PC-9 (cell line): Measurements from ENCODE around the gene TBX15. TPM values are rescaled to one million over a fixed set of nuclear protein-coding genes. Genes with fewer than 3 reads are reported as not detected.

ENCODE experiments used
- BruUV-seq: library from RNA; stranded (reverse); fragments of 400-500 nt; replicated peaks from 2 replicates; lab custom pipeline; 2021; lab: Mats Ljungman, UMichigan
- CTCF ChIA-PET: fragments of 300-600 bp; sonication (Branson Sonifier 250); formaldehyde crosslinking; loops from one replicate; lab custom pipeline; 2022; ENCODE audit warnings: antibody characterized with exemption; lab: Charles Lee
- POLR2A ChIA-PET: fragments of 300-600 bp; sonication (Branson Sonifier 250); formaldehyde crosslinking; loops from one replicate; lab custom pipeline; 2022; ENCODE audit warnings: antibody characterized with exemption; ENCODE audit not compliant: unreplicated experiment; lab: Charles Lee
- DNase-seq, 2 experiments: peaks; one replicate each; pipeline versions ENCODE4 v3.0.0 to v3.0.0-alpha.2; 2015 to 2022; ENCODE audit warnings: mixed read lengths in 1 of 2
- H2AFZ ChIP-seq: fragments of 200-600 bp; sonication (generic); 2 replicates; pipeline ENCODE4 v1.8.1; 2017; ENCODE audit warnings: antibody characterized with exemption
- H3F3A ChIP-seq: fragments of 200-600 bp; sonication (generic); 2 replicates; pipeline ENCODE4 v1.8.1; 2017; ENCODE audit warnings: antibody characterized with exemption, mild to moderate bottlenecking, low read depth; ENCODE audit not compliant: insufficient read depth
- H3K27ac ChIP-seq: fragments of 200-600 bp; sonication (generic); 2 replicates; pipeline ENCODE4 v1.6.1; 2016; ENCODE audit warnings: mixed run types
- H3K27me3 ChIP-seq: fragments of 200-600 bp; sonication (generic); 2 replicates; pipeline ENCODE4 v1.6.1; 2016; ENCODE audit warnings: low read depth, mixed run types; ENCODE audit not compliant: insufficient read depth
- H3K36me3 ChIP-seq: fragments of 200-600 bp; sonication (generic); 2 replicates; pipeline ENCODE4 v1.6.1; 2016; ENCODE audit warnings: low read depth, mixed run types
- H3K4me1 ChIP-seq: fragments of 200-600 bp; sonication (generic); replicated peaks from 2 replicates; pipeline ENCODE4 v1.6.1; 2016; ENCODE audit warnings: mixed run types; ENCODE audit not compliant: insufficient read depth
- H3K4me2 ChIP-seq: fragments of 200-600 bp; sonication (generic); 2 replicates; pipeline ENCODE4 v1.6.1; 2017; ENCODE audit warnings: mixed run types
- H3K4me3 ChIP-seq: fragments of 200-600 bp; sonication (generic); 2 replicates; pipeline ENCODE4 v1.6.1; 2016; ENCODE audit warnings: mixed run types
- H3K79me2 ChIP-seq: fragments of 200-600 bp; sonication (generic); 2 replicates; pipeline ENCODE4 v1.6.1; 2017; ENCODE audit warnings: low read depth, mixed run types
- H3K9me2 ChIP-seq: fragments of 200-600 bp; sonication (generic); 2 replicates; pipeline ENCODE4 v1.8.1; 2017; ENCODE audit warnings: mild to moderate bottlenecking; ENCODE audit not compliant: insufficient read depth
- H3K9me3 ChIP-seq: fragments of 200-600 bp; sonication (generic); 2 replicates; pipeline ENCODE4 v1.8.1; 2016; ENCODE audit warnings: low read depth; ENCODE audit not compliant: insufficient read depth
- H4K20me1 ChIP-seq: fragments of 200-600 bp; sonication (generic); 2 replicates; pipeline ENCODE4 v1.8.1; 2017; ENCODE audit not compliant: insufficient read depth
- CTCF ChIP-seq: fragments of 200-600 bp; sonication (generic); conservative IDR thresholded peaks from 2 replicates; pipeline ENCODE4 v1.6.1; 2017; ENCODE audit warnings: mixed run types, antibody characterized with exemption, mild to moderate bottlenecking, moderate library complexity
- EZH2 ChIP-seq: fragments of 200-600 bp; sonication (generic); IDR thresholded peaks from 2 replicates; pipeline ENCODE4 v1.8.0; 2017; ENCODE audit warnings: antibody characterized with exemption, low read depth
- intact Hi-C: fragments of 100-400 bp; cut with micrococcal nuclease; formaldehyde crosslinking; loops from one replicate; pipeline ENCODE4 v1.10.0; 2022; ENCODE audit not compliant: unreplicated experiment
- total RNA-seq: library from RNA; stranded (reverse); gene quantifications from 2 replicates; pipeline ENCODE4 v1.2.3, GENCODE V29; 2021

TBX15 gene
- total RNA-seq, 1 experiment from 2014 or later = not detected

GRCh38 chr1:118925651-118926050 is 62.5 kb downstream of the TBX15 start:
- Histone ChIP-seq H3F3A (no peaks in the 10 kb centered on the region), H3K4me3 (no peak overlapping the region), H3K27ac (no peak overlapping the region), H3K4me2 (no peak overlapping the region), H3K79me2 (no peaks in the 10 kb centered on the region), H3K9me2 (no peaks in the 10 kb centered on the region; the same call in 1 of the 2 replicates), H4K20me1 (no peaks in the 10 kb centered on the region), H3K36me3 (no peaks in the 10 kb centered on the region), H2AFZ (no peak overlapping the region), H3K9me3 (no peaks in the 10 kb centered on the region), H3K4me1 (no peaks in the 10 kb centered on the region), H3K27me3 (peaks cover 20% of the 10 kb centered on the region; the same call in 1 of the 2 replicates)
- POLR2A ChIA-PET = no interaction called here
- DNase-seq = no peak
- no TSS peak for BruUV-seq
- intact Hi-C loops = no loop called here
- TF ChIP-seq EZH2 (no peak), CTCF (no peak)
- CTCF ChIA-PET = no interaction called here

GRCh38 chr1:118923319-118923718 is 64.8 kb downstream of the TBX15 start:
- POLR2A ChIA-PET = no interaction called here

GRCh38 chr1:118921994-118922393 is 66.1 kb downstream of the TBX15 start:
- no peak overlapping the region for H3K4me3 ChIP-seq
- H3K27ac ChIP-seq = no peak overlapping the region
- peaks cover 39% of the 10 kb centered on the region; the same call in 1 of the 2 replicates for H3K27me3 ChIP-seq
- no peaks in the 10 kb centered on the region for H3K36me3 ChIP-seq
- POLR2A ChIA-PET = no interaction called here
- no peaks in the 10 kb centered on the region for H4K20me1 ChIP-seq
- intact Hi-C loops = no loop called here
- no peak for DNase-seq
- no peaks in the 10 kb centered on the region for H3F3A ChIP-seq
- no peaks in the 10 kb centered on the region for H3K79me2 ChIP-seq
- TF ChIP-seq CTCF (no peak), EZH2 (no peak)
- H3K4me2 ChIP-seq = no peak overlapping the region
- H3K9me3 ChIP-seq = no peaks in the 10 kb centered on the region
- CTCF ChIA-PET = no interaction called here
- no peaks in the 10 kb centered on the region for H3K4me1 ChIP-seq
- no peak overlapping the region for H2AFZ ChIP-seq
- no peaks in the 10 kb centered on the region for H3K9me2 ChIP-seq
- BruUV-seq = no TSS peak

More at GRCh38 chr1:118923319-118923718, 64.8 kb downstream of the TBX15 start:
- CTCF ChIA-PET = no interaction called here
- Histone ChIP-seq H3K4me2 (no peak overlapping the region), H3K79me2 (no peaks in the 10 kb centered on the region), H3K9me3 (no peaks in the 10 kb centered on the region), H3K36me3 (no peaks in the 10 kb centered on the region), H3K4me1 (no peaks in the 10 kb centered on the region), H3K4me3 (no peak overlapping the region), H3F3A (no peaks in the 10 kb centered on the region), H3K27me3 (peaks cover 39% of the 10 kb centered on the region; the same call in 1 of the 2 replicates), H3K27ac (no peak overlapping the region), H4K20me1 (no peaks in the 10 kb centered on the region), H3K9me2 (no peaks in the 10 kb centered on the region), H2AFZ (no peak overlapping the region)
- no peak for DNase-seq
- BruUV-seq = no TSS peak
- intact Hi-C loops = no loop called here
- TF ChIP-seq EZH2 (no peak), CTCF (no peak)
